GM12801 (cell line): ENCODE measurements around the gene EPHB2.

ENCODE experiments used
- TF ChIP-seq, protein P1 (sequence below): IDR thresholded peaks from one replicate; pipeline ENCODE4 v1.5.1; 2011; ENCODE audit warnings: control low read depth; ENCODE audit not compliant: insufficient read length; ENCODE audit errors: extremely low read depth

The EPHB2 gene

GRCh38 chr1:22875841-22876240 lies 165.2 kb downstream of the EPHB2 start:
- TF ChIP-seq, protein P1, sequence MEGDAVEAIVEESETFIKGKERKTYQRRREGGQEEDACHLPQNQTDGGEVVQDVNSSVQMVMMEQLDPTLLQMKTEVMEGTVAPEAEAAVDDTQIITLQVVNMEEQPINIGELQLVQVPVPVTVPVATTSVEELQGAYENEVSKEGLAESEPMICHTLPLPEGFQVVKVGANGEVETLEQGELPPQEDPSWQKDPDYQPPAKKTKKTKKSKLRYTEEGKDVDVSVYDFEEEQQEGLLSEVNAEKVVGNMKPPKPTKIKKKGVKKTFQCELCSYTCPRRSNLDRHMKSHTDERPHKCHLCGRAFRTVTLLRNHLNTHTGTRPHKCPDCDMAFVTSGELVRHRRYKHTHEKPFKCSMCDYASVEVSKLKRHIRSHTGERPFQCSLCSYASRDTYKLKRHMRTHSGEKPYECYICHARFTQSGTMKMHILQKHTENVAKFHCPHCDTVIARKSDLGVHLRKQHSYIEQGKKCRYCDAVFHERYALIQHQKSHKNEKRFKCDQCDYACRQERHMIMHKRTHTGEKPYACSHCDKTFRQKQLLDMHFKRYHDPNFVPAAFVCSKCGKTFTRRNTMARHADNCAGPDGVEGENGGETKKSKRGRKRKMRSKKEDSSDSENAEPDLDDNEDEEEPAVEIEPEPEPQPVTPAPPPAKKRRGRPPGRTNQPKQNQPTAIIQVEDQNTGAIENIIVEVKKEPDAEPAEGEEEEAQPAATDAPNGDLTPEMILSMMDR = no peak

GRCh38 chr1:22876359-22877111 lies 165.9 kb downstream of the EPHB2 start:
- TF ChIP-seq, protein P1 = no peak

GRCh38 chr1:22877112-22877915 lies 166.7 kb downstream of the EPHB2 start:
- TF ChIP-seq, protein P1 = no peak

GRCh38 chr1:22877980-22878379 lies 167.3 kb downstream of the EPHB2 start:
- TF ChIP-seq, protein P1 = no peak

DNA sequence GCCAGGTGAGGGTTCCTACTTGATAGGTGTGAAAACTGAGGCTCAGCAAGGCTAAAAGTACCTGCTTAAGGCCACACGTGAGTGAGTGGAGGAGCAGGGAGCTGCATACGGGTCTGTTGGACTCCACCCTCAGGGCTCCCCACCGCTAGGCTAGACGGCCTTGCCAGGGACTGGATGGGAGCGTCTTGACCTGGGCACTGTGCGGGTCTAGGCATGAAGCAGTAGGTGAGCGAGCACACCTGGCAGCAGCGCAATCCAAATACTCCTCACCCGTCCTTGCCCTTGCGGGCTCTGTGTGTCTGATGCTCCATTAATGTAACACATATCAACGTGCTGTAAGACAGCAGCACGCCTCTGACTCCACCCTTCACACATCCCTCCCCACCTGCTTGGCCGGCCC lies 168.0 kb downstream of the EPHB2 start:
- TF ChIP-seq, protein P1 = no peak

- TF ChIP-seq, protein P1 = no peak
Measured at GRCh38 chr1:22879445-22879844, 168.8 kb downstream of the EPHB2 start.

DNA sequence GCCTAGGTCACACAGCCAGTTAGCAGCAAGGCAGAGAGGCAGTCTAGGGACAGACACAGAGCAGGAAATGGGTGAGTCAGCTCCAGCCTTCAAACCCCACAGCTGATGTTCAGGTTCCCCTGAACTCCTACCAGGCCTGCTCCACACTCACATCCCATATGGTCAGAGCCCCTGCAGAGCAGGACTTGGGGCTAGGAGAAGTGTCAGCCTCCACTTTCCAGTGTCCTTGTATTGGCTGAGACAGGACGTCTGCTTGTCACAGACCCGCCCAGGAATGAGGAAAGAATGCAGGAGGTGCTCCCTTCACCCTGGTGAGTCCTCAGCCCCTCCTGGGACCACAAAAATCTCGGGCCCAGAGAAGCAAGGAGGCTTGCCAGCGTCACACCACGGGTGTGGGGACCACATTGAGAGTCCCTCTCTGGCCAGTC lies 169.5 kb downstream of the EPHB2 start:
- TF ChIP-seq, protein P1 = no peak
